HCT116 (cell line): Measurements from ENCODE around the gene GIT1. TPM values are rescaled to one million over a fixed set of nuclear protein-coding genes. Genes with fewer than 3 reads are reported as not detected.

ENCODE experiments used
- ATAC-seq: fragments of 200-7000 bp; cut with Tn5 transposase; 2 replicates; pipeline ENCODE4 v1.9.1; 2020; ENCODE audit warnings: mild to moderate bottlenecking, moderate library complexity
- BruUV-seq: library from RNA; stranded (reverse); fragments of 400-500 nt; replicated peaks from 2 replicates; lab custom pipeline; 2021; lab: Mats Ljungman, UMichigan
- CTCF ChIA-PET: fragments of 300-600 bp; sonication (Branson Sonifier 250); formaldehyde crosslinking; loops from one replicate; lab custom pipeline; 2021; ENCODE audit warnings: antibody characterized with exemption; lab: Charles Lee
- POLR2A ChIA-PET: fragments of 300-600, 350-600 bp; sonication (Branson Sonifier 250); formaldehyde crosslinking; loops from one replicate; lab custom pipeline; 2021; ENCODE audit warnings: antibody characterized with exemption; lab: Charles Lee
- RAD21 ChIA-PET, 2 experiments: fragments of 300-600 bp; sonication (Branson Sonifier 250); formaldehyde crosslinking; loops; one replicate each; lab custom pipeline; 2023; ENCODE audit warnings: low total read pairs in 2 of 2; ENCODE audit not compliant: uncharacterized antibody in 2 of 2, unreplicated experiment in 2 of 2, low non-redundant PET in 1 of 2; lab: Charles Lee
- DNase-seq: peaks from one replicate; pipeline ENCODE4 v3.0.0-alpha.2; 2010; ENCODE audit warnings: low read depth, low spot score
- H2AFZ ChIP-seq: fragments of 200-600 bp; shearing (Covaris generic), sonication (generic); 2 replicates; pipeline ENCODE4 v1.6.1; 2017; ENCODE audit warnings: low read depth, mixed run types, mixed read lengths, antibody characterized with exemption, low read length; ENCODE audit not compliant: poor library complexity, severe bottlenecking
- H3K27ac ChIP-seq: 2 replicates; pipeline ENCODE4 v1.5.1; 2012; ENCODE audit warnings: low read depth, low read length
- H3K27me3 ChIP-seq: fragments of 200-600 bp; sonication (generic); 2 replicates; pipeline ENCODE4 v1.6.1; 2016; ENCODE audit warnings: mixed run types, low read length, mixed read lengths; ENCODE audit not compliant: insufficient read depth
- H3K36me3 ChIP-seq, 2 experiments: fragments of 200-500 bp in 1 of 2; fragments of 200-600 bp in 1 of 2; sonication (Bioruptor generic) in 1 of 2; sonication (generic) in 1 of 2; 2 replicates each; pipeline versions ENCODE4 v1.5.1 to v1.6.1; 2014 to 2016; ENCODE audit warnings: low read length in 2 of 2, inconsistent platforms in 1 of 2, mixed read lengths in 1 of 2, mixed run types in 1 of 2; ENCODE audit not compliant: insufficient read depth in 2 of 2, control insufficient read depth in 1 of 2
- H3K4me1 ChIP-seq, 2 experiments: fragments of 200-600 bp in 1 of 2; sonication (generic) in 1 of 2; 2 replicates each; pipeline versions ENCODE4 v1.5.1 to v1.6.1; 2012 to 2017; ENCODE audit warnings: low read length in 2 of 2, inconsistent platforms in 1 of 2, mild to moderate bottlenecking in 1 of 2, mixed read lengths in 1 of 2, mixed run types in 1 of 2, moderate library complexity in 1 of 2; ENCODE audit not compliant: insufficient read depth in 2 of 2, control insufficient read depth in 1 of 2
- H3K4me2 ChIP-seq: fragments of 200-600 bp; sonication (generic); 2 replicates; pipeline ENCODE4 v1.6.1; 2017; ENCODE audit warnings: mixed run types, low read length, mixed read lengths
- H3K4me3 ChIP-seq, 2 experiments: fragments of 200-600 bp in 1 of 2; sonication (generic) in 1 of 2; replicated peaks in 1 of 2; 2 replicates each; pipeline ENCODE4 v1.5.1; 2011 to 2016; ENCODE audit warnings: low read length in 2 of 2, control low read depth in 1 of 2, low read depth in 1 of 2, mild to moderate bottlenecking in 1 of 2, mixed read lengths in 1 of 2, mixed run types in 1 of 2
- H3K79me2 ChIP-seq: fragments of 200-600 bp; sonication (generic); 2 replicates; pipeline ENCODE4 v1.6.1; 2017; ENCODE audit warnings: mild to moderate bottlenecking, mixed run types, low read length, moderate library complexity, mixed read lengths; ENCODE audit not compliant: insufficient read depth
- H3K9ac ChIP-seq: fragments of 200-600 bp; sonication (generic); 2 replicates; pipeline ENCODE4 v1.6.1; 2016; ENCODE audit warnings: low read length, mixed read lengths
- H3K9me2 ChIP-seq: fragments of 200-600 bp; sonication (generic), shearing (Covaris generic); 2 replicates; pipeline ENCODE4 v1.6.1; 2017; ENCODE audit warnings: mixed run types, mild to moderate bottlenecking, moderate library complexity; ENCODE audit not compliant: insufficient read depth
- H3K9me3 ChIP-seq, 2 experiments: fragments of 200-500 bp in 1 of 2; fragments of 200-600 bp in 1 of 2; sonication (Bioruptor generic) in 1 of 2; sonication (generic) in 1 of 2; 2 replicates each; pipeline ENCODE4 v1.6.1; 2014 to 2017; ENCODE audit warnings: low read length in 2 of 2, mixed read lengths in 2 of 2, inconsistent platforms in 1 of 2, low read depth in 1 of 2, mild to moderate bottlenecking in 1 of 2, mixed run types in 1 of 2, moderate library complexity in 1 of 2; ENCODE audit not compliant: control insufficient read depth in 1 of 2, insufficient read depth in 1 of 2
- H4K20me1 ChIP-seq: fragments of 200-600 bp; sonication (generic), shearing (Covaris generic); 2 replicates; pipeline ENCODE4 v1.6.1; 2017; ENCODE audit warnings: mixed run types, mild to moderate bottlenecking, moderate library complexity; ENCODE audit not compliant: insufficient read depth
- POLR2A ChIP-seq: IDR thresholded peaks from 2 replicates; pipeline ENCODE4 v1.7.0; 2011; ENCODE audit warnings: borderline replicate concordance; ENCODE audit not compliant: insufficient read depth, insufficient read length; ENCODE audit errors: extremely low read depth
- REST ChIP-seq: IDR thresholded peaks from 2 replicates; pipeline ENCODE4 v1.6.1; 2012; ENCODE audit warnings: low read depth
- SP1 ChIP-seq: IDR thresholded peaks from 2 replicates; pipeline ENCODE4 v1.6.1; 2012; ENCODE audit warnings: low read depth
- TCF7L2 ChIP-seq: IDR thresholded peaks from 2 replicates; pipeline ENCODE4 v1.7.0; 2011; ENCODE audit warnings: borderline replicate concordance, inconsistent platforms; ENCODE audit not compliant: insufficient read depth, insufficient read length; ENCODE audit errors: extremely low read depth
- intact Hi-C: fragments of 100-400 bp; cut with micrococcal nuclease; formaldehyde crosslinking; loops from 2 replicates; pipeline ENCODE4 v1.10.0; 2022
- total RNA-seq: library from RNA; stranded (reverse); gene quantifications from one replicate; pipeline ENCODE4 v1.2.1, GENCODE V29; 2021; ENCODE audit not compliant: unreplicated experiment
- TF ChIP-seq, protein P1 (sequence below): IDR thresholded peaks from 2 replicates; pipeline ENCODE4 v1.6.1; 2012
- TF ChIP-seq, protein P2 (sequence below): IDR thresholded peaks from 2 replicates; pipeline ENCODE4 v1.6.1; 2011; ENCODE audit warnings: mild to moderate bottlenecking, low read length, moderate library complexity; ENCODE audit not compliant: insufficient replicate concordance; ENCODE audit errors: extremely low read depth

GIT1 gene
- total RNA-seq, 1 experiment from 2014 or later: 76.5 TPM

GRCh38 chr17:29613856-29614255 lies 24.4 kb upstream of the GIT1 start:
- no peaks in the 10 kb centered on the region for H3K79me2 ChIP-seq
- RAD21 ChIA-PET: interaction anchor here in 1 of 2 experiments (0.7 kb wide), 1 partner anchor 52 kb away, joined by 4 read pairs; no protein-coding TSS in a partner anchor
- POLR2A ChIA-PET: no interaction called here
- no peak for TF ChIP-seq TCF7L2
- no peak for TF ChIP-seq POLR2A
- no peak for TF ChIP-seq REST
- TF ChIP-seq, protein P1, sequence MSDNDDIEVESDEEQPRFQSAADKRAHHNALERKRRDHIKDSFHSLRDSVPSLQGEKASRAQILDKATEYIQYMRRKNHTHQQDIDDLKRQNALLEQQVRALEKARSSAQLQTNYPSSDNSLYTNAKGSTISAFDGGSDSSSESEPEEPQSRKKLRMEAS: no peak
- TF ChIP-seq, protein P2, sequence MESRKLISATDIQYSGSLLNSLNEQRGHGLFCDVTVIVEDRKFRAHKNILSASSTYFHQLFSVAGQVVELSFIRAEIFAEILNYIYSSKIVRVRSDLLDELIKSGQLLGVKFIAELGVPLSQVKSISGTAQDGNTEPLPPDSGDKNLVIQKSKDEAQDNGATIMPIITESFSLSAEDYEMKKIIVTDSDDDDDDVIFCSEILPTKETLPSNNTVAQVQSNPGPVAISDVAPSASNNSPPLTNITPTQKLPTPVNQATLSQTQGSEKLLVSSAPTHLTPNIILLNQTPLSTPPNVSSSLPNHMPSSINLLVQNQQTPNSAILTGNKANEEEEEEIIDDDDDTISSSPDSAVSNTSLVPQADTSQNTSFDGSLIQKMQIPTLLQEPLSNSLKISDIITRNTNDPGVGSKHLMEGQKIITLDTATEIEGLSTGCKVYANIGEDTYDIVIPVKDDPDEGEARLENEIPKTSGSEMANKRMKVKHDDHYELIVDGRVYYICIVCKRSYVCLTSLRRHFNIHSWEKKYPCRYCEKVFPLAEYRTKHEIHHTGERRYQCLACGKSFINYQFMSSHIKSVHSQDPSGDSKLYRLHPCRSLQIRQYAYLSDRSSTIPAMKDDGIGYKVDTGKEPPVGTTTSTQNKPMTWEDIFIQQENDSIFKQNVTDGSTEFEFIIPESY: no peak
- TF ChIP-seq SP1: no peak
- no peak for DNase-seq
- no peak overlapping the region for H3K4me2 ChIP-seq
- no peaks in the 10 kb centered on the region for H3K9me2 ChIP-seq
- CTCF ChIA-PET: no interaction called here
- no peak for ATAC-seq
- no peaks in the 10 kb centered on the region for H3K36me3 ChIP-seq
- BruUV-seq: no TSS peak
- no peak overlapping the region for H3K4me3 ChIP-seq
- H2AFZ ChIP-seq: no peak overlapping the region
- no peak overlapping the region for H3K27ac ChIP-seq
- peaks cover 16 to 32% of the 10 kb centered on the region in 2 experiments for H3K4me1 ChIP-seq
- H3K9ac ChIP-seq: no peak overlapping the region
- H4K20me1 ChIP-seq: no peaks in the 10 kb centered on the region
- no peaks in the 10 kb centered on the region for H3K27me3 ChIP-seq
- intact Hi-C loops: no loop called here
- no peaks in the 10 kb centered on the region for H3K9me3 ChIP-seq
